Measurements from ENCODE around the gene AOC2.
A peak's percentile ranks its signal among the peaks of the same experiment; 100 is the strongest.
"Not testable (repeated sequence)": the region's sequence is repeated elsewhere in the genome, so short reads cannot be mapped to it uniquely, and the experiment has no call there.

AOC2 gene

DNA sequence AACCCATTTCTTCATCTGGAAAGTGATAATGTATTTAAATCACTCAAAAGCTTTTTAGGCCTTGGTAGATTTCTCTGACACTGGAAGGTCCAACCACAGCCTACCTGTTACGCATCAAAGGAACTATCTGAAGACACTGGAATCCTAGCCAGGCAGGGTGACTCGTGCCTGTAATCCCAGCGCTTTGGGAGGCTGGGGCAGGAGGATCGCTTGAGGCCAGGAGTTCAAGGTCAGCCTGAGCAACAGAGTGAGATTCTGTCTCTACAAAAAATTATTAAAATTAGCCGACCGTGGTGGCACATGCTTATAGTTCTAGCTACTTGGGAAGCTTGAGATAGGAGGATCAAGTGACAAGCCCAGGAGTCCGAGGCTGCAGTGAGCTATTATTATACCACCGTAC is 37.8 kb downstream of the AOC2 start:
- no peak for DNase-seq

- DNase-seq = no peak
Observed at GRCh38 chr17:42883802-42884558, 39.6 kb downstream of the AOC2 start.

- DNase-seq = not testable (repeated sequence)
Observed at GRCh38 chr17:42885806-42886205, 41.4 kb downstream of the AOC2 start.

- DNase-seq = peak; percentile 34 to 70
Observed at GRCh38 chr17:42886283-42887176, 42.1 kb downstream of the AOC2 start.

- no peak for DNase-seq
Observed at GRCh38 chr17:42889809-42890208, 45.4 kb downstream of the AOC2 start.

- DNase-seq = no peak
Observed at GRCh38 chr17:42891539-42892152, 47.3 kb downstream of the AOC2 start.

- peak; percentile 34 to 59 for DNase-seq
Observed at GRCh38 chr17:42893359-42893758, 49.0 kb downstream of the AOC2 start.

GRCh38 chr17:42894283-42895184 is 50.2 kb downstream of the AOC2 start:
- DNase-seq = no peak

- no peak for DNase-seq
Observed at GRCh38 chr17:42895185-42895555, 50.8 kb downstream of the AOC2 start.

DNA sequence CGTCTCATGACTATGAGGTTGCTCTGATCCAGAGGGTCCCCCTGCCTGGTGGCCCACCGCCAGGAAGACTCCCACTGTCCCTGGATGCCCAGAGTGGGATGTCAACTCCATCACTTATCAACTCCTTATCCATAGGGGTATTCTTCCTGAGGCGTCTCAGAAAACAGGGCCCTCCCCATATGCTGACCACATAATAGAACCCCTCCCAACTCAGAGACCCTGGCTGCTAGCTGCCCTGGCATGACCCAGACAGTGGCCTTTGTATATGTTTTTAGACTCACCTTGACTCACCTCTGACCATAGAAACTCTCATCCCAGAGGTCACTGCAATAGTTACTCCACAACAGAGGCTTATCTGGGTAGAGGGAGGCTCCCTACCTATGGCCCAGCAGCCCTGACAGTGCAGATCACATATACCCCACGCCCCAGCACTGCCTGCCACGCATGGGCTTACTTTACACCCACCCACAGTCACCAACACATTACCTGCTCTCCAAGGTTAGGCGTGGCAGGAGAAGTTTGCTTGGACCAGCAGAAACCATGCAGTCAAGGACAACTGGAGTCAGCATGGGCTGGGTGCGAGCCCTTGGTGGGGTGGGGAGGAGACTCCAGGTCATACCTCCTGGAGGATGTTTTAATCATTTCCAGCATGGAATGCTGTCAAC is 53.9 kb downstream of the AOC2 start:
- no peak for DNase-seq

DNA sequence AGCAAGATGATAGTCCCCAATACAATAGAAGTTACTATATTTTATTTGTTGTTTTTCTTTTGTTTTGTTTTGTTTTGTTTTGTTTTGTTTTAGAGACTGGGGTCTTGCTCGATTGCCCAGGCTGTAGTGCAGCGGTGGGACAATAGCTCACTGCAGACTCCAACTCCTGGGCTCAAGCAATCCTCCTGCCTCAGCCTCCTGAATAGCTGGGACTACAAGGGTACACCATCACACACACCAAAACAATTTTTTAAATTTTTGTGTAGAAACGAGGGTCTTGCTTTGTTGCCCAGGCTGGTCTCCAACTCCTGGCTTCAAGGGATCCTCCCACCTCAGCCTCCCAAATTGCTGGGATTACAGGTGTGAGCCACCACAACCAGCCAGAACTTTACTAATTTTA is 55.6 kb downstream of the AOC2 start:
- not testable (repeated sequence) for DNase-seq

All from AML-193 (cell line).